ENCODE results near the gene TBCD.
A peak's percentile ranks its signal among the peaks of the same experiment; 100 is the strongest.

TBCD gene

GRCh38 chr17:82754297-82755208, 2.7 kb downstream of the TBCD start:
- H3K27ac ChIP-seq: no peak overlapping the region

GRCh38 chr17:82756166-82756565, 4.3 kb downstream of the TBCD start:
- peak overlapping the region; percentile 9; the same call in 1 of the 2 replicates for H3K27ac ChIP-seq
- no peak for TF ChIP-seq CTCF (conservative IDR thresholded peaks at IDR 0.05)

More at GRCh38 chr17:82754297-82755208, 2.7 kb downstream of the TBCD start:
- TF ChIP-seq CTCF (conservative IDR thresholded peaks at IDR 0.05): no peak

GRCh38 chr17:82765371-82765770, 13.5 kb downstream of the TBCD start:
- TF ChIP-seq CTCF (conservative IDR thresholded peaks at IDR 0.05): no peak
- H3K27ac ChIP-seq: no peak overlapping the region

GRCh38 chr17:82767041-82767754, 15.3 kb downstream of the TBCD start:
- TF ChIP-seq CTCF (conservative IDR thresholded peaks at IDR 0.05): peak; percentile 85
- no peak overlapping the region; the same call in 1 of the 2 replicates for H3K27ac ChIP-seq

- H3K27ac ChIP-seq: no peak overlapping the region
These were observed 17.2 kb downstream of the TBCD start for GRCh38 chr17:82769041-82769440.

GRCh38 chr17:82772026-82772425, 20.2 kb downstream of the TBCD start:
- TF ChIP-seq CTCF (conservative IDR thresholded peaks at IDR 0.05): no peak
- no peak overlapping the region; the same call in 1 of the 2 replicates for H3K27ac ChIP-seq

More at GRCh38 chr17:82769041-82769440, 17.2 kb downstream of the TBCD start:
- no peak for TF ChIP-seq CTCF (conservative IDR thresholded peaks at IDR 0.05)

- peak overlapping the region; percentile 22; the same call in 1 of the 2 replicates for H3K27ac ChIP-seq
These were observed 22.6 kb downstream of the TBCD start for GRCh38 chr17:82774456-82774855.

Data from VCaP (cell line).